Ovary (tissue), 9 donors: ENCODE data around the gene NGEF. TPM values are rescaled to one million over a fixed set of nuclear protein-coding genes. Genes with fewer than 3 reads are reported as not detected.

Source experiments
- DNase-seq, 5 donors: peaks; one replicate each; pipeline ENCODE4 v3.0.0-alpha.2; 2019 to 2020
- H3K27ac ChIP-seq, 2 donors: fragments of 200-600 bp; one replicate each; pipeline versions ENCODE4 v1.5.1 to v1.8.0; 2019 to 2022
- H3K27me3 ChIP-seq: fragments of 200-600 bp; one replicate; pipeline ENCODE4 v1.8.0; 2022
- H3K36me3 ChIP-seq: fragments of 200-600 bp; sonication (generic); one replicate; pipeline ENCODE4 v1.5.1; 2019
- H3K4me1 ChIP-seq: one replicate; pipeline ENCODE4 v1.8.1; 2013; ENCODE audit warnings: mild to moderate bottlenecking, moderate library complexity; ENCODE audit not compliant: insufficient read depth
- H3K4me3 ChIP-seq: fragments of 200-600 bp; sonication (generic); one replicate; pipeline ENCODE4 v1.5.1; 2017
- H3K9me3 ChIP-seq, 2 donors: fragments of 200-600 bp in 1 of 2; sonication (generic) in 1 of 2; one replicate each; pipeline versions ENCODE4 v1.5.1 to v1.8.1; 2013 to 2019; ENCODE audit warnings: mild to moderate bottlenecking in 1 of 2, moderate library complexity in 1 of 2
- CTCF ChIP-seq, 3 donors: fragments of 450-650 bp in 2 of 3; fragments of 200-600 bp in 1 of 3; IDR thresholded peaks; one replicate each; pipeline versions ENCODE4 v1.5.1 to v1.8.0; 2016 to 2022; ENCODE audit warnings: antibody characterized with exemption in 3 of 3, mild to moderate bottlenecking in 1 of 3
- EP300 ChIP-seq: sonication (generic); formaldehyde crosslinking; IDR thresholded peaks from one replicate; pipeline ENCODE4 v1.6.1; 2017; ENCODE audit warnings: antibody characterized with exemption
- POLR2A ChIP-seq: fragments of 450-650 bp; IDR thresholded peaks from one replicate; pipeline ENCODE4 v1.6.1; 2017; ENCODE audit warnings: antibody characterized with exemption, mild to moderate bottlenecking, moderate library complexity
- WGBS, 3 donors: extraction: QIAGEN DNeasy Blood & Tissue Kit in 1 of 3; methylation state at CpG; one replicate each; pipeline versions ENCODE4 v1.1.5 to v1.1.7; 2013 to 2017; 5-methylcytosine and 5-hydroxymethylcytosine counted together
- intact Hi-C, 4 donors: fragments of 100-400 bp; cut with DNase I; formaldehyde crosslinking; loops; one replicate each; pipeline versions ENCODE4 v1.11.0 to v1.15.1; 2022 to 2023
- polyA plus RNA-seq, 2 donors: library from polyadenylated mRNA; stranded (reverse); fragments of 200-250 nt in 1 of 2; fragments of 350-450 nt in 1 of 2; fragmentation: Illumina TruSeq in 1 of 2; extraction: RNeasy Lipid Tissue Mini Kit (QIAGEN cat#74804) in 1 of 2; gene quantifications; one replicate each; pipeline ENCODE4 v1.2.3, GENCODE V29; 2013 to 2014
- total RNA-seq, 7 donors: library from RNA; depleted of rRNA in 2 of 7; stranded (reverse); fragments of >200 nt in 2 of 7; fragmentation: NEBNext Ultra II Directional in 3 of 7; extraction: Animal tissue kit (Norgen Biotek cat#: 25700) in 3 of 7; gene quantifications; one replicate each; pipeline versions ENCODE4 v1.1.0 to v1.2.4, GENCODE V29; 2016 to 2023
- donor health status: DM: no; HTN: no; CAD: no; lungs with moderate emphysema.
- donor health status: DM: no; HTN: no; CAD: no.
- donor health status: Bipolar disorder and iron deficiency.
- donor health status: DM: yes; HTN: yes; CAD: no.
- donor health status: DM: no; HTN: no; CAD: no.
- donor health status: DM: yes; HTN: yes; CAD: no.

NGEF gene
- total and polyA plus RNA-seq, 9 donors = 0.18 to 3.1 (median 0.80) TPM

- intact Hi-C loops = loop anchor here in 1 of 4 donors (5.0 kb wide), 1 partner anchor 1861 kb away; no protein-coding TSS in a partner anchor
- Histone ChIP-seq H3K4me1 (no peaks in the 10 kb centered on the region), H3K9me3 (no peaks in the 10 kb centered on the region), H3K4me3 (no peak overlapping the region), H3K27ac (no peak overlapping the region), H3K27me3 (no peaks in the 10 kb centered on the region), H3K36me3 (no peaks in the 10 kb centered on the region)
- TF ChIP-seq POLR2A (no peak), CTCF (IDR thresholded peaks at IDR 0.05) (no peak), EP300 (no peak)
- DNase-seq = no peak
- 53 to 70% (median 67%) methylated on average over 5 of the region's 5 CpGs for WGBS, 3 donors
Measured at GRCh38 chr2:232971744-232972143, 41.3 kb downstream of the NGEF start.

GRCh38 chr2:232970051-232970450 lies 43.0 kb downstream of the NGEF start:
- Histone ChIP-seq H3K36me3 (no peaks in the 10 kb centered on the region), H3K27ac (no peak overlapping the region), H3K4me3 (no peak overlapping the region), H3K9me3 (no peaks in the 10 kb centered on the region), H3K27me3 (no peaks in the 10 kb centered on the region), H3K4me1 (no peaks in the 10 kb centered on the region)
- WGBS, 3 donors = 62 to 73% (median 66%) methylated on average over 2 of the region's 2 CpGs
- intact Hi-C loops = loop anchor here in 1 of 4 donors (5.0 kb wide), 1 partner anchor 1862 kb away; no protein-coding TSS in a partner anchor
- DNase-seq = no peak
- TF ChIP-seq CTCF (IDR thresholded peaks at IDR 0.05) (no peak), POLR2A (no peak)

GRCh38 chr2:232967474-232967873 lies 45.6 kb downstream of the NGEF start:
- H3K36me3 ChIP-seq = no peaks in the 10 kb centered on the region
- H3K27me3 ChIP-seq = no peaks in the 10 kb centered on the region
- no peaks in the 10 kb centered on the region for H3K9me3 ChIP-seq
- intact Hi-C loops = no loop called here
- no peak overlapping the region for H3K4me3 ChIP-seq
- H3K4me1 ChIP-seq = no peaks in the 10 kb centered on the region
- TF ChIP-seq POLR2A (no peak), EP300 (no peak), CTCF (IDR thresholded peaks at IDR 0.05) (no peak)
- H3K27ac ChIP-seq = no peak overlapping the region
- no peak for DNase-seq
- 18 to 40% (median 32%) methylated on average over 2 of the region's 2 CpGs for WGBS, 3 donors

GRCh38 chr2:232966122-232966521 lies 46.9 kb downstream of the NGEF start:
- TF ChIP-seq EP300 (no peak), CTCF (IDR thresholded peaks at IDR 0.05) (no peak), POLR2A (no peak)
- Histone ChIP-seq H3K36me3 (no peaks in the 10 kb centered on the region), H3K27ac (no peak overlapping the region), H3K27me3 (no peaks in the 10 kb centered on the region), H3K4me3 (no peak overlapping the region), H3K9me3 (no peaks in the 10 kb centered on the region), H3K4me1 (no peaks in the 10 kb centered on the region)
- 52 to 61% (median 56%) methylated on average over 5 of the region's 5 CpGs for WGBS, 3 donors
- intact Hi-C loops = no loop called here
- DNase-seq = no peak
